ENCODE measurements around the gene GPC3. TPM values are rescaled to one million over a fixed set of nuclear protein-coding genes. Genes with fewer than 3 reads are reported as not detected.

GPC3 gene
- total and polyA plus RNA-seq, 5 donors from 2014 or later: 0.34 to 0.93 (median 0.44) TPM; not detected in 2

DNA sequence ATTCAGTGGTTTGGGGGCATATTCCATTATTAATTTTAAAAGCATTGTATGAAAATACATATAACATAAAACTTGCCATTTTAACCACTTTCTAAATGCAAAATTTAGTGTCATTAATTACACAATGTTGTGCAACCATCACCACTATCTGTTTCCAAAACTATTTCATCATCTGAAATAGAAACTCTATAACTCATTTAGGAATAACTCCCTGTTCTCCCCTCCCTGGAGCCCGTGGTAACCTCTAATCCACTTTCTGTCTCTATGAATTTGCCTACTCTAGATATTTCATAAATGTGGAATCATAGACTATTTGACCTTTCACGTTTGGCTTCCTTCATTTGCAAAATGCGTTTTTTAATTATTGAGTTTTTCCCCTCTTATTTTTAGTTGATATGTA is 468.7 kb downstream of the GPC3 start:
- no peaks in the 10 kb centered on the region for H3K9me3 ChIP-seq (ENCODE audit: control insufficient read depth in 2 of 2, low read length in 2 of 2)
- H3K36me3 ChIP-seq (ENCODE audit: control insufficient read depth, insufficient read depth, low read length): no peaks in the 10 kb centered on the region
- no peak overlapping the region for H3K27ac Mint-ChIP-seq
- H3K4me3 ChIP-seq (ENCODE audit: low read depth, low read length): no peak overlapping the region
- DNase-seq (no peak), ATAC-seq (ENCODE audit: low read depth in 2 of 2) (no peak)
- no peak overlapping the region for H3K4me3 Mint-ChIP-seq
- no peaks in the 10 kb centered on the region for H3K36me3 Mint-ChIP-seq
- H3K27ac ChIP-seq (ENCODE audit: insufficient read depth, low read length, poor library complexity, severe bottlenecking): no peak overlapping the region
- peaks cover 0 to 1% (median 0%) of the 10 kb centered on the region in 7 donors for H3K9me3 Mint-ChIP-seq
- H3K4me1 ChIP-seq (ENCODE audit: control insufficient read depth, insufficient read depth, low read length, poor library complexity, severe bottlenecking): no peaks in the 10 kb centered on the region
- no peaks in the 10 kb centered on the region for H3K27me3 Mint-ChIP-seq
- H3K4me1 Mint-ChIP-seq: no peaks in the 10 kb centered on the region
- H3K27me3 ChIP-seq (ENCODE audit: control insufficient read depth, insufficient read depth, low read length): no peaks in the 10 kb centered on the region

- no peaks in the 10 kb centered on the region for H3K4me1 Mint-ChIP-seq
- Histone ChIP-seq H3K4me3 (ENCODE audit: low read depth, low read length) (no peak overlapping the region), H3K36me3 (ENCODE audit: control insufficient read depth, insufficient read depth, low read length) (no peaks in the 10 kb centered on the region), H3K9me3 (ENCODE audit: control insufficient read depth in 2 of 2, low read length in 2 of 2) (no peaks in the 10 kb centered on the region), H3K4me1 (ENCODE audit: control insufficient read depth, insufficient read depth, low read length, poor library complexity, severe bottlenecking) (no peaks in the 10 kb centered on the region), H3K27ac (ENCODE audit: insufficient read depth, low read length, poor library complexity, severe bottlenecking) (no peak overlapping the region), H3K27me3 (ENCODE audit: control insufficient read depth, insufficient read depth, low read length) (no peaks in the 10 kb centered on the region)
- peaks cover 0 to 1% (median 0%) of the 10 kb centered on the region in 7 donors for H3K9me3 Mint-ChIP-seq
- DNase-seq (no peak), ATAC-seq (ENCODE audit: low read depth in 2 of 2) (no peak)
- H3K27me3 Mint-ChIP-seq: no peaks in the 10 kb centered on the region
- no peak overlapping the region for H3K27ac Mint-ChIP-seq
- H3K36me3 Mint-ChIP-seq: no peaks in the 10 kb centered on the region
- no peak overlapping the region for H3K4me3 Mint-ChIP-seq
These were observed 470.9 kb downstream of the GPC3 start for GRCh38 chrX:133514486-133514885.

- peaks cover 0 to 3% (median 0%) of the 10 kb centered on the region in 7 donors for H3K9me3 Mint-ChIP-seq
- no peaks in the 10 kb centered on the region for H3K9me3 ChIP-seq (ENCODE audit: control insufficient read depth in 2 of 2, low read length in 2 of 2)
- no peak overlapping the region for H3K27ac ChIP-seq (ENCODE audit: insufficient read depth, low read length, poor library complexity, severe bottlenecking)
- no peaks in the 10 kb centered on the region for H3K4me1 ChIP-seq (ENCODE audit: control insufficient read depth, insufficient read depth, low read length, poor library complexity, severe bottlenecking)
- no peak overlapping the region for H3K4me3 ChIP-seq (ENCODE audit: low read depth, low read length)
- no peaks in the 10 kb centered on the region for H3K36me3 ChIP-seq (ENCODE audit: control insufficient read depth, insufficient read depth, low read length)
- no peak overlapping the region for H3K27ac Mint-ChIP-seq
- ATAC-seq (ENCODE audit: low read depth in 2 of 2) (no peak), DNase-seq (no peak)
- no peaks in the 10 kb centered on the region for H3K27me3 ChIP-seq (ENCODE audit: control insufficient read depth, insufficient read depth, low read length)
- no peaks in the 10 kb centered on the region for H3K36me3 Mint-ChIP-seq
- no peaks in the 10 kb centered on the region for H3K27me3 Mint-ChIP-seq
- no peaks in the 10 kb centered on the region for H3K4me1 Mint-ChIP-seq
- no peak overlapping the region for H3K4me3 Mint-ChIP-seq
These were observed 472.3 kb downstream of the GPC3 start for GRCh38 chrX:133513123-133513522.

- H3K27me3 ChIP-seq (ENCODE audit: control insufficient read depth, insufficient read depth, low read length): no peaks in the 10 kb centered on the region
- no peaks in the 10 kb centered on the region for H3K27me3 Mint-ChIP-seq
- H3K4me1 Mint-ChIP-seq: no peaks in the 10 kb centered on the region
- H3K4me3 ChIP-seq (ENCODE audit: low read depth, low read length): no peak overlapping the region
- no peak overlapping the region for H3K27ac ChIP-seq (ENCODE audit: insufficient read depth, low read length, poor library complexity, severe bottlenecking)
- H3K4me1 ChIP-seq (ENCODE audit: control insufficient read depth, insufficient read depth, low read length, poor library complexity, severe bottlenecking): no peaks in the 10 kb centered on the region
- H3K4me3 Mint-ChIP-seq: no peak overlapping the region
- peaks cover 0 to 2% (median 0%) of the 10 kb centered on the region in 7 donors for H3K9me3 Mint-ChIP-seq
- no peaks in the 10 kb centered on the region for H3K9me3 ChIP-seq (ENCODE audit: control insufficient read depth in 2 of 2, low read length in 2 of 2)
- DNase-seq: no peak
- H3K36me3 ChIP-seq (ENCODE audit: control insufficient read depth, insufficient read depth, low read length): no peaks in the 10 kb centered on the region
- no peak for ATAC-seq (ENCODE audit: low read depth in 2 of 2)
- no peak overlapping the region for H3K27ac Mint-ChIP-seq
- no peaks in the 10 kb centered on the region for H3K36me3 Mint-ChIP-seq
These were observed 474.4 kb downstream of the GPC3 start for GRCh38 chrX:133511041-133511440.

- no peaks in the 10 kb centered on the region for H3K4me1 Mint-ChIP-seq
- DNase-seq: no peak
- H3K27ac Mint-ChIP-seq: no peak overlapping the region
- H3K9me3 ChIP-seq (ENCODE audit: control insufficient read depth in 2 of 2, low read length in 2 of 2): no peaks in the 10 kb centered on the region
- H3K4me3 ChIP-seq (ENCODE audit: low read depth, low read length): no peak overlapping the region
- H3K27ac ChIP-seq (ENCODE audit: insufficient read depth, low read length, poor library complexity, severe bottlenecking): no peak overlapping the region
- H3K4me3 Mint-ChIP-seq: no peak overlapping the region
- H3K36me3 ChIP-seq (ENCODE audit: control insufficient read depth, insufficient read depth, low read length): no peaks in the 10 kb centered on the region
- no peaks in the 10 kb centered on the region for H3K27me3 ChIP-seq (ENCODE audit: control insufficient read depth, insufficient read depth, low read length)
- H3K4me1 ChIP-seq (ENCODE audit: control insufficient read depth, insufficient read depth, low read length, poor library complexity, severe bottlenecking): no peaks in the 10 kb centered on the region
- no peaks in the 10 kb centered on the region for H3K27me3 Mint-ChIP-seq
- no peaks in the 10 kb centered on the region for H3K9me3 Mint-ChIP-seq
- ATAC-seq (ENCODE audit: low read depth in 2 of 2): no peak
- no peaks in the 10 kb centered on the region for H3K36me3 Mint-ChIP-seq
These were observed 488.0 kb downstream of the GPC3 start for GRCh38 chrX:133497356-133497755.

- no peaks in the 10 kb centered on the region for H3K4me1 ChIP-seq (ENCODE audit: control insufficient read depth, insufficient read depth, low read length, poor library complexity, severe bottlenecking)
- no peaks in the 10 kb centered on the region for H3K27me3 ChIP-seq (ENCODE audit: control insufficient read depth, insufficient read depth, low read length)
- Mint-ChIP-seq H3K4me1 (no peaks in the 10 kb centered on the region), H3K4me3 (no peak overlapping the region), H3K27me3 (no peaks in the 10 kb centered on the region), H3K9me3 (no peaks in the 10 kb centered on the region), H3K36me3 (no peaks in the 10 kb centered on the region), H3K27ac (peak overlapping the region in 1 of 3 donors; percentile 47)
- ATAC-seq (ENCODE audit: low read depth in 2 of 2): no peak
- no peaks in the 10 kb centered on the region for H3K36me3 ChIP-seq (ENCODE audit: control insufficient read depth, insufficient read depth, low read length)
- H3K27ac ChIP-seq (ENCODE audit: insufficient read depth, low read length, poor library complexity, severe bottlenecking): no peak overlapping the region
- H3K9me3 ChIP-seq (ENCODE audit: control insufficient read depth in 2 of 2, low read length in 2 of 2): no peaks in the 10 kb centered on the region
- H3K4me3 ChIP-seq (ENCODE audit: low read depth, low read length): no peak overlapping the region
- no peak for DNase-seq
These were observed 489.7 kb downstream of the GPC3 start for GRCh38 chrX:133495464-133496391.

GRCh38 chrX:133493366-133493765 is 492.0 kb downstream of the GPC3 start:
- Mint-ChIP-seq H3K4me1 (no peaks in the 10 kb centered on the region), H3K4me3 (no peak overlapping the region), H3K27me3 (no peaks in the 10 kb centered on the region), H3K9me3 (no peaks in the 10 kb centered on the region), H3K36me3 (no peaks in the 10 kb centered on the region), H3K27ac (no peak overlapping the region)
- Histone ChIP-seq H3K27me3 (ENCODE audit: control insufficient read depth, insufficient read depth, low read length) (no peaks in the 10 kb centered on the region), H3K27ac (ENCODE audit: insufficient read depth, low read length, poor library complexity, severe bottlenecking) (no peak overlapping the region), H3K4me3 (ENCODE audit: low read depth, low read length) (no peak overlapping the region), H3K9me3 (ENCODE audit: control insufficient read depth in 2 of 2, low read length in 2 of 2) (no peaks in the 10 kb centered on the region), H3K4me1 (ENCODE audit: control insufficient read depth, insufficient read depth, low read length, poor library complexity, severe bottlenecking) (no peaks in the 10 kb centered on the region), H3K36me3 (ENCODE audit: control insufficient read depth, insufficient read depth, low read length) (no peaks in the 10 kb centered on the region)
- ATAC-seq (ENCODE audit: low read depth in 2 of 2) (no peak), DNase-seq (no peak)

DNA sequence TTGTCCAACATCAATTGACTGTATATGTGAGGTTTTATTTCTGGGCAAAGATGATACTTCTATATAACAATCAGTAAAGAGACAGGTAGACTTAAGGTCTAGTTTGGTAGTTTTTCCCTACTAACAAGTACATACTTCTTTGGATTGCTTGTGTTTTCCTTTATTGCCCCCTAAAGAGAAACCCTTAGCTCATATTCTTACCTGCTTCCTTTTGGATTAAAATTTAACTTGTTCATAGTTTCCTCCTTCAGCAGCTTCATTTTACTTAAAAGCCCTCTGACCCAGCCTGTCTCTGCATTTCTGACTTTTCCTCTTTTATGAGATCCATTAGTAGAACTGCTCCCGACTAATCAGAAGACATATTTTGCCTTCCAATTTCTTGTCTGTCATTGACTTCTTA is 494.4 kb downstream of the GPC3 start:
- H3K4me1 Mint-ChIP-seq: no peaks in the 10 kb centered on the region
- H3K9me3 ChIP-seq (ENCODE audit: control insufficient read depth in 2 of 2, low read length in 2 of 2): no peaks in the 10 kb centered on the region
- DNase-seq: no peak
- H3K4me3 ChIP-seq (ENCODE audit: low read depth, low read length): no peak overlapping the region
- H3K4me3 Mint-ChIP-seq: no peak overlapping the region
- no peak for ATAC-seq (ENCODE audit: low read depth in 2 of 2)
- H3K9me3 Mint-ChIP-seq: no peaks in the 10 kb centered on the region
- H3K27me3 Mint-ChIP-seq: no peaks in the 10 kb centered on the region
- H3K27ac Mint-ChIP-seq: no peak overlapping the region
- H3K27ac ChIP-seq (ENCODE audit: insufficient read depth, low read length, poor library complexity, severe bottlenecking): no peak overlapping the region
- no peaks in the 10 kb centered on the region for H3K36me3 Mint-ChIP-seq
- no peaks in the 10 kb centered on the region for H3K4me1 ChIP-seq (ENCODE audit: control insufficient read depth, insufficient read depth, low read length, poor library complexity, severe bottlenecking)
- no peaks in the 10 kb centered on the region for H3K36me3 ChIP-seq (ENCODE audit: control insufficient read depth, insufficient read depth, low read length)
- H3K27me3 ChIP-seq (ENCODE audit: control insufficient read depth, insufficient read depth, low read length): no peaks in the 10 kb centered on the region
